HG03045 (cell line): Measurements from ENCODE around the gene PIGB.
"Not testable (repeated sequence)": the region's sequence is repeated elsewhere in the genome, so short reads cannot be mapped to it uniquely, and the experiment has no call there.

Source experiments
- ATAC-seq: cut with Tn5 transposase; IDR thresholded peaks from one replicate; pipeline ENCODE4 v1.9.1; 2021; ENCODE audit warnings: mild to moderate bottlenecking, moderate library complexity; ENCODE audit not compliant: unreplicated experiment

PIGB gene

DNA sequence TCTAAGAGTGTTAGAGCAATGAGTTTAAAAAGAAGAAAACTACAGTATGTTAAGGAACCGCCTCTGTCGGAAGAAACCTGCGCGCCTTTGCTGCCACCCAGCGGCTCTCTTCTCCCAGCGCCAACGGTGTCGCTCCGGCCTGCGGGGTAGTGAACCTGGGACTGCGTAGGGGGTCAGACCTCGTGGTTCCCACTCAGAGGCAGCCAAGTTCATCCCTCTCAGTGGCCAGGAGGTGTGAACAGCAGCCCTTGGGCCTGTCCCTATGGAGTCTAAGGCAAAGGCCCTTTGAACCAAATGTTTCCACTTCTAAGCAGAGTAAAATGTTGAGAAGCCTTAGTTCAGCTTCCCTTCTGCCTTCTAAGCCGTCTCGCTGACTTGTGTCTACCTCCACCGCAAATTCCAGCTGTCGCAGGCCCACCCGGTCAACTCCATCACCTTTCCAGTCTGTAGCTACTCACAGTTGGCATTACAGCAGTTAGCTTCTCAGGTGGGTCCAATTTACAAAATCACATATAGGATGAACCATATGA lies 28.4 kb upstream of the PIGB start:
- ATAC-seq: peak; percentile 73

GRCh38 chr15:55297315-55297714 lies 21.7 kb upstream of the PIGB start:
- no peak for ATAC-seq

DNA sequence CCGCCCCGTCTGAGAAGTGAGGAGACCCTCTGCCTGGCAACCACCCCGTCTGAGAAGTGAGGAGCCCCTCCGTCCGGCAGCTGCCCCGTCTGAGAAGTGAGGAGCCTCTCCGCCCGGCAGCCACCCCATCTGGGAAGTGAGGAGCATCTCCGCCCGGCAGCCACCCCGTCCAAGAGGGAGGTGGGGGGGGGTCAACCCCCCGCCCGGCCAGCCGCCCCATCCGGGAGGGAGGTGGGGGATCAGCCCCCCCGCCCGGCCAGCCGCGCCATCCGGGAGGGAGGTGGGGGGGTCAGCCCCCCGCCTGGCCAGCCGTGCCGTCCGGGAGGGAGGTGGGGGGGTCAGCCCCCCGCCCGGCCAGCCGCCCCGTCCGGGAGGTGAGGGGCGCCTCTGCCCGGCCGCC lies 16.2 kb upstream of the PIGB start:
- ATAC-seq: not testable (repeated sequence)

DNA sequence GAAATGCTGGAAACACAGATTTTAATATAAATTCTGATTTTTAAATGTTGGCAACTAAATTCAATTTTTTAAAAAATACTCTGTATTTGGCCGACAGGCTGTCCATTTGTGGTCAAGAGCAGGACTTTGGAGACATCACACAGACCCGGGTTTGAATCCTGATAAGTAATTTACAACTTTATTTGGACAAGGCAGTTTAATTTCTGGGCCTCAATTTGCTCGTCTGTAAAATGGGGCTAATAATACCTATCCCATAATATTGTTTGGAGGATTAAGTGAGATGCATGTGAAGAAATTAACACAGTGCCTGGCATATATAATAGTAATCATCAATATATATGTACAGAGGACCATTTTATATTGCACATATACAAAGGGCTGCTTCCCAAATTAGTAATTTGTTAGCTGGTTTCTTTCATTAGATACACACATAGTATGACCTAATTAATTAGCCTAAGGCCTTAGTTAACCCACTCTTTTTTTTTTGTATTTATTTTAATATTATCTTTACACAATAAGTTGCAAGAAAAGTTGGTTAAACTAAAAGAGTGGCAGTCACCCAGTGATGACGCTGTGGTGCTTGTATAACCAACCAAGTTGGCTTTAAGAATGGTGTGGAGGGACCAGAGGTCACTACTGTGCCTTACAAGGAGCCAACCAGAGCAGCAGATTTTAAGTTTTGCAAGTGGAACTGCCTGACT lies 665 bp downstream of the PIGB start:
- ATAC-seq: no peak

DNA sequence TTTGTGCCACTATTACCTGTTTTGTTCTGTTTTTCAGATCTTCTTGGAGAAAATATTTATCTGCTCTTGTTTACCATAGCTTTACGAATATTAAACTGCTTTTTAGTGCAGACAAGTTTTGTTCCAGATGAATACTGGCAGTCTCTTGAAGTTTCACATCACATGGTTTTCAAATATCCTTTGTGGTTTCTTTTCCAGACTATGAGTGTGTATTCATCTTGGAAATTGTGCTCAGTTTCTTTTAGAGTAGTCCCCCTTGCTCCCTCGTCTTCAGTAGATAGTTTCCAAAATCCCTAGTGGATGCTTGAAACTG lies 1.2 kb downstream of the PIGB start:
- ATAC-seq: no peak

- no peak for ATAC-seq
Measured at GRCh38 chr15:55320963-55321362, 1.9 kb downstream of the PIGB start.

- no peak for ATAC-seq
Measured at GRCh38 chr15:55322467-55322866, 3.4 kb downstream of the PIGB start.

GRCh38 chr15:55327387-55327786 lies 8.4 kb downstream of the PIGB start:
- ATAC-seq: no peak

DNA sequence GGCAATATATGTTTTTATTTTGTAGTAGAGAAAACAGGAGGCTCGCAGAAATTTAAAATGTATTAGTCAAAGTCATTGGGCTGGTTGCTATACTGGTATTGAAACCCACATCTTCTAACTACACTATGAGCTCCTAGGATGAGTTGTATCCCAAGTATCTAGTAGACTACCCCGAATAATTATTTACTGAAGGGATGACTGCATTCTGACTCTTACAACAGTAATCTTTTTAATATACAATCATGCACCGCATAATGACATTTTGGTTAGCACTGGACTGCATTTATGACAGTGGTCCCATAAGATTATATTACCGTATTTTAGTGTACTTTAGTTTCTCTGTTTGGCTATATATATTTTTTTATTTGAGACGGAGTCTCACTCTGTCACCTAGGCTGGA lies 15.3 kb downstream of the PIGB start:
- ATAC-seq: no peak

GRCh38 chr15:55334997-55335396 lies 16.0 kb downstream of the PIGB start:
- ATAC-seq: no peak

DNA sequence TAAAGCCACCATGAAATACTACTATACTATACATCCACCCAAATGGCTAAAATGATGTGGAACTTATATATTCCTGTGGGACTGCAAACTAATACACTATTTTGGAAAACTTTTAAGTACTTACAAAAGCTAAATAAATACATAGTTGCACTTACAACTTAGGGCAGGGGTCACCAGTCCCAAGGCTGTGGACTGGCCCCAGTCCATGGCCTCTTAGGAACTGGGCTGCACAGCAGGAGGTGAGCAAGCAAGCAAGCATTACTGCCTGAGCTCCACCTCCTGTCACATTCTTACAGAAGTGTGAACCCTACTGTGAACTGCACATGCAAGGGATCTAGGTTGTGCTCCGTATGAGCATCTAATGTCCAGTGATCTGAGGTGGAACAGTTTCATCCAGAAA lies 18.1 kb downstream of the PIGB start:
- ATAC-seq: no peak

GRCh38 chr15:55343168-55343567 lies 24.1 kb downstream of the PIGB start:
- ATAC-seq: no peak

GRCh38 chr15:55344206-55344605 lies 25.2 kb downstream of the PIGB start:
- ATAC-seq: no peak

DNA sequence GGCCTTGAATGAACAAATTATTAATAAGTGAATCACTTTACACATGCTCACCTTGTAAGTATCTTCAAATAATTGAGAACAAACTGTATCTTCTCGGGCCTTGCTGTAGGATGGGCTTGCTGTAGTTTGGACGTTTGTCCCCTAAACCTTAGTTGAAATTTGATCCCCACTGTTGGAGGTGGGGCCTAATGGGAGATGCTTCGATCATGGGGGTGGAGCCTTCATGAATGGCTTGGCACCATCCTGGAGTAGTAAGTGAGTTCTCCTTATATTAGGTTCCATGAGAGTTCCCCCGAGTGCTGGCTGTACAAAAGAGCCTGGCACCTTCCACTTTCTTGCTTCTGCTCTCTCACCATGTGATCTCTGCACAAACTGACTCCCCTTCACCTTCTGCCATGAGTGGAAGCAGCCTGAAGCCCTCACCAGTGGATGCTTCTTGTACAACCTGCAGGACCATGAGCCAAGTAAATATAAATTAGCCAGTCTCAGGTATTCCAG lies 29.3 kb downstream of the PIGB start:
- ATAC-seq: no peak

DNA sequence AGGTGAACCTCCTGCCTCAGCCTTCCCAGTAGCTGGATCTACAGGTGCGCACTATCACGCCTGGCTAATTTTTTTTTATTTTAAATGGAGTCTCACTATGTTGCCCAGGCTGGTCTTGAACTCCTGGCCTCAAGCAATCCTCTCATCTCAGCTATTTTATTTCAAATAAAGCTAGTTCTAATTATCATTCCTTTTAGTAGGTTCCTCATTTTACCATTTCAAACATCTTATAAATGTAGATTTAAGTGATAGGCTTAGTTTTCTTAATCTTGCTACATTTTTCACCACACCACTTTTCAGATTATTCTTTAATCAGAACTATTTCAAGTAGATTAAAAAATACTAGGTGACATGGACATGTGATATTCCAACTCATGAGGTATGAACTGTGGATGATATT lies 30.3 kb downstream of the PIGB start:
- ATAC-seq: no peak

DNA sequence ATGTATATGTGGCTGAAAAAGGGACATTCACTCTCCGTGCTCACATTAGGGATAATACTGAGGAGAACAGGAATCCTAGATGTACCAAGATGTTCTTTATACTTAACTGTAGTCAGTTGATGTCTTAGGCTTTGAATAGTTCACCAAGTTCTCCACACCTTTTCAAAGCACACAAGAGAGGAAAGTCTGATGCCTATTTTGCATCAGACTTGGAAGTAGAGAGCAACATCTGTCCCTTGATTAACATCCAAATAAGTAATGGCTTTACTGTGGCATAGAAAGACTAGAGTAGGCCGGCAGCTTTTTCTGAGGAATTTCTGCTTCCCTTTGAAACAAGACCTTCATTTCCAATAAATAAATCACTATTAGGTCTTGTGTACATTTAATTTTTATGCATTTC lies 34.0 kb downstream of the PIGB start:
- no peak for ATAC-seq

- ATAC-seq: no peak
Measured at GRCh38 chr15:55356985-55357585, 38.1 kb downstream of the PIGB start.

DNA sequence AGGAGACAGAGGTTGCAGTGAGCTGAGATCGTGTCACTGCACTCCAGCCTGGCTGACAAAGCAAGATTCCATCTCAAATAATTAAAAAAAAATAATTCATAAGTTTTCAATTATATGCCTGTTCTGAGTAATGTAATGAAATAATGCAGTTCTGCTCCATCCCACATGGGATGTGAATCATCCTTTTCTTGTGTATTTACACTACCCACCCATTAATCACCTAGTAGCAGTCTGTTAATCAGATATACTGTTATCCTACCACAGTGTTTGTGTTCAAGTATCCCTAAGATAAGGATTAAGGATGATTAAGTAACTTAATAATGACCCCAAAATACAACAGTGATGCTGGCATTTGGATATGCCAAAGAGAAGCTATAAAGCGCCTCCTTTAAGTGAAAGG lies 38.8 kb downstream of the PIGB start:
- ATAC-seq: no peak

DNA sequence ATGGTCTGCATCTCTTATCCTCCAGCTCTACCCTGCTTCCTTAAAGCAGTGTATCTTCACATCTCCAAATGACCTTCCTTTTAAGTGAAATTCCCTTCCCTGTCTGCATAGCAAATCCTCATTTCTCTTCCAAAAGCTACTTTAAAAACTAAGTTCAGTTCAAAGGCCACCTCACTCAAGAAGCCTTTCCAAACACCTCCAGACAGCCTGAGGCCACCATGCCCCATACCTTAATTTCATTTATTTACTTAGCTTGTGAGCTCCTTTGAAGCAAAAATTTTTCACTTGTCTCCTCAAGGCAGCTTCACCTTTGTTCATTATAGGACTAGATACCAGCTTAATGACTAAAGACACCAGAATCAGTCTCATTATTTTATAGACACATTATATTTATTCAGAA lies 39.4 kb downstream of the PIGB start:
- ATAC-seq: no peak

GRCh38 chr15:55360256-55360655 lies 41.2 kb downstream of the PIGB start:
- ATAC-seq: no peak

DNA sequence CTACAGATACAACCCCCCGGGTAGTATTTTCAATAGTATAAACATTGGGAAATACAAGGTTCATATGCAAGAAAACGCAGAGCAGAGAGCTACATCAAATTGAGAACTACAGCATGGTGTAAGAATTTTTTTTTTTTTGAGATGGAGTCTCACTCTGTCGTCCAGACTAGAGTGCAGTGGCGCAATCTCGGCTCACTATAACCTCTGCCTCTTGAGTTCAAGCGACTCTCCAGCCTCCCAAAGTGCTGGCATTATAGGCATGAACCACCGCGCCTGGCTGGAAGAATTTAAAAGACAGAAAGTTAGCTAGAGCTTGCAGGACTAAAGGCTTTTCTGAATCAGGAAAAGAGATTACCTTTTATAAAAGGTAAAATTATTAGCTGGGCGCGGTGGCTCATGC lies 42.0 kb downstream of the PIGB start:
- no peak for ATAC-seq

DNA sequence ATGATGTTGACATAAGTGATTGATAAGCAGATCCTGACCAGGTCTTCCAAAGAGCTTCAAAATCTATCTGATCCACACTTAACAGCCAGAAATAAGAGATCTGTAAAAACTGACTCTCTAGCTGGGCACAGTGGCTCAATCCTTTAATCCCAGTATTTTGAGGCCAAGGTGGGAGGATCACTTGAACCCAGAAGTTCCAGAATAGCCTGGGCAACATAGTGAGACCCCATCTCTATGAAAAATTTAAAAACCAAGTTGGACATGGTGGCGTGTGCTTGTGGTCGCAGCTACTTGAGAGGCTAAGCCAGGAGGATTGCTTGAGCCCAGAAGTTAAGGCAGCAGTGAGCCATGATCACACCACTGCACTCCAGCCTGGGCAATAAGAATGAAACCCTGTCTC lies 43.6 kb downstream of the PIGB start:
- ATAC-seq: no peak

DNA sequence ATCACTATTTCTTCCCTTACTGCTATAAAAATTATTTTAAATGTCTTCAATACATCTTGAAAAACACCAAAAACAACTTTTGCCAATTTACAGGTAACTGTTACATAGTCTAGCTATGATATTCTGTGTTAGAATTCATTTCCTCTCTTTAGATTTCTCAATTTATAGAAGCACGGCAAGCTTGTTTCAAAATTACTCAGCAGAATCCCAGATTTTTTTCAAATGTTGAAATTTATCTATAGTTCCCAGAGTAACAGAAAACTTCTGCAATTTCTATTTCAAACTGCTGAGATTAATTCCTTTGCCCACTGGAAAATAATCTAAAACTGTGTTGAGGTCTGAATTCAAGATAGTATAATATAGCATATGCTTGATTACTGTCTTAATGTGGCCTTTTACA lies 48.0 kb downstream of the PIGB start:
- ATAC-seq: no peak
